ENCODE data around the gene MCRIP2. TPM values are rescaled to one million over a fixed set of nuclear protein-coding genes. Genes with fewer than 3 reads are reported as not detected.

Gene MCRIP2
- total RNA-seq, 1 experiment from 2014 or later: 22.4 TPM

GRCh38 chr16:593406-593805 is 48.2 kb upstream of the MCRIP2 start:
- Histone ChIP-seq H3K36me3 (ENCODE audit: insufficient read depth, low read length, poor library complexity, severe bottlenecking) (peaks cover 5% of the 10 kb centered on the region), H3K27me3 (replicated peaks; ENCODE audit: insufficient read depth, low read depth, low read length, poor library complexity) (no peaks in the 10 kb centered on the region), H3K4me1 (ENCODE audit: insufficient read depth, low read length, poor library complexity, severe bottlenecking) (peaks cover 8% of the 10 kb centered on the region), H3K4me3 (ENCODE audit: low read depth, low read length, poor library complexity, severe bottlenecking) (no peak overlapping the region), H3K27ac (ENCODE audit: low read depth, low read length, poor library complexity, severe bottlenecking) (no peak overlapping the region), H3K9me3 (ENCODE audit: low read depth, low read length, poor library complexity, severe bottlenecking) (no peaks in the 10 kb centered on the region)
- intact Hi-C loops (cut with micrococcal nuclease; ENCODE audit: unreplicated experiment): no loop called here
- ChIA-PET CTCF (no interaction called here), POLR2A (ENCODE audit: low non-redundant PET) (no interaction called here)
- BruUV-seq (replicated peaks): no TSS peak
- TF ChIP-seq CTCF (conservative IDR thresholded peaks at IDR 0.05; ENCODE audit: low read depth, low read length): no peak
- no peak for TF ChIP-seq EZH2 (IDR thresholded peaks at IDR 0.05; ENCODE audit: borderline replicate concordance, low read depth, low read length, poor library complexity, severe bottlenecking)
- DNase-seq (ENCODE audit: low spot score): no peak

GRCh38 chr16:593807-594206 is 47.8 kb upstream of the MCRIP2 start:
- H3K27ac ChIP-seq (ENCODE audit: low read depth, low read length, poor library complexity, severe bottlenecking): no peak overlapping the region
- no peaks in the 10 kb centered on the region for H3K9me3 ChIP-seq (ENCODE audit: low read depth, low read length, poor library complexity, severe bottlenecking)
- H3K4me3 ChIP-seq (ENCODE audit: low read depth, low read length, poor library complexity, severe bottlenecking): no peak overlapping the region
- no peaks in the 10 kb centered on the region for H3K27me3 ChIP-seq (replicated peaks; ENCODE audit: insufficient read depth, low read depth, low read length, poor library complexity)
- CTCF ChIA-PET: no interaction called here
- POLR2A ChIA-PET (ENCODE audit: low non-redundant PET): no interaction called here
- DNase-seq (ENCODE audit: low spot score): no peak
- H3K36me3 ChIP-seq (ENCODE audit: insufficient read depth, low read length, poor library complexity, severe bottlenecking): peaks cover 5% of the 10 kb centered on the region
- H3K4me1 ChIP-seq (ENCODE audit: insufficient read depth, low read length, poor library complexity, severe bottlenecking): peaks cover 8% of the 10 kb centered on the region
- intact Hi-C loops (cut with micrococcal nuclease; ENCODE audit: unreplicated experiment): no loop called here
- no TSS peak for BruUV-seq (replicated peaks)
- TF ChIP-seq CTCF (conservative IDR thresholded peaks at IDR 0.05; ENCODE audit: low read depth, low read length): no peak

- DNase-seq (ENCODE audit: low spot score): no peak
- BruUV-seq (replicated peaks): no TSS peak
- H3K4me3 ChIP-seq (ENCODE audit: low read depth, low read length, poor library complexity, severe bottlenecking): no peak overlapping the region
- ChIA-PET POLR2A (ENCODE audit: low non-redundant PET) (no interaction called here), CTCF (interaction anchor here (0.7 kb wide), 1 partner anchor 233 kb away, joined by 3 read pairs; no protein-coding TSS in a partner anchor)
- no peaks in the 10 kb centered on the region for H3K9me3 ChIP-seq (ENCODE audit: low read depth, low read length, poor library complexity, severe bottlenecking)
- TF ChIP-seq EZH2 (IDR thresholded peaks at IDR 0.05; ENCODE audit: borderline replicate concordance, low read depth, low read length, poor library complexity, severe bottlenecking) (no peak), CTCF (conservative IDR thresholded peaks at IDR 0.05; ENCODE audit: low read depth, low read length) (no peak)
- intact Hi-C loops (cut with micrococcal nuclease; ENCODE audit: unreplicated experiment): no loop called here
- H3K36me3 ChIP-seq (ENCODE audit: insufficient read depth, low read length, poor library complexity, severe bottlenecking): peaks cover 5% of the 10 kb centered on the region
- H3K27ac ChIP-seq (ENCODE audit: low read depth, low read length, poor library complexity, severe bottlenecking): no peak overlapping the region
- peaks cover 8% of the 10 kb centered on the region for H3K4me1 ChIP-seq (ENCODE audit: insufficient read depth, low read length, poor library complexity, severe bottlenecking)
- no peaks in the 10 kb centered on the region for H3K27me3 ChIP-seq (replicated peaks; ENCODE audit: insufficient read depth, low read depth, low read length, poor library complexity)
Observed at GRCh38 chr16:595094-595528, 46.5 kb upstream of the MCRIP2 start.

All from A673 (cell line).